ENCODE data around the gene CHST7. TPM values are rescaled to one million over a fixed set of nuclear protein-coding genes. Genes with fewer than 3 reads are reported as not detected.

The CHST7 gene
- total and polyA plus RNA-seq, 10 of the 15 experiments (the other 5 are each of a cell fraction or from before 2014, with no cell fraction given): 0.58 to 11.0 (median 5.4) TPM

- no peak for TF ChIP-seq PAX8 (IDR thresholded peaks at IDR 0.05)
- peak; percentile 79; the same call in 1 of the 2 replicates for TF ChIP-seq CBFB (IDR thresholded peaks at IDR 0.05; ENCODE audit: low read depth)
- no peak for TF ChIP-seq NFYB (IDR thresholded peaks at IDR 0.05; ENCODE audit: insufficient read depth, low read depth, low read length)
- TF ChIP-seq TCF3 (IDR thresholded peaks at IDR 0.05; ENCODE audit: borderline replicate concordance, insufficient read depth, low read depth, low read length): 0 out of 2 replicates have a peak, but pooled peaks have one; percentile 53
- TF ChIP-seq CBX3 (IDR thresholded peaks at IDR 0.05; ENCODE audit: borderline replicate concordance, low read depth): no peak
- TF ChIP-seq TARDBP (IDR thresholded peaks at IDR 0.05; ENCODE audit: borderline replicate concordance): no peak
- TF ChIP-seq MEF2A (IDR thresholded peaks at IDR 0.05; ENCODE audit: insufficient read depth, low read depth, low read length): peak; percentile 84; the same call in 1 of the 2 replicates
- TF ChIP-seq CEBPB (IDR thresholded peaks at IDR 0.05; ENCODE audit: borderline replicate concordance in 1 of 2, low read depth in 2 of 2, low read length in 2 of 2): peak in 1 of 2 experiments; percentile 79; a peak in 1 of 4 replicates
- TF ChIP-seq NR2F1 (conservative IDR thresholded peaks at IDR 0.05): peak; percentile 99
- TF ChIP-seq STAT1 (conservative IDR thresholded peaks at IDR 0.05): no peak
- TF ChIP-seq JUND (IDR thresholded peaks at IDR 0.05; ENCODE audit: low read depth, low read length): 0 out of 2 replicates have a peak, but pooled peaks have one; percentile 39
These were observed 64.4 kb downstream of the CHST7 start (continued) for GRCh38 chrX:46637938-46638337.

- Histone ChIP-seq H3K4me1 (ENCODE audit: control insufficient read depth, insufficient read depth, low read length) (peaks cover 9% of the 10 kb centered on the region), H4K20me1 (ENCODE audit: control insufficient read depth, insufficient read depth) (no peaks in the 10 kb centered on the region; the same call in 1 of the 2 replicates), H3K27me3 (replicated peaks in 1 of 2; ENCODE audit: control insufficient read depth in 2 of 2, insufficient read depth in 2 of 2, low read length in 1 of 2) (no peaks in the 10 kb centered on the region), H3K36me3 (ENCODE audit: control insufficient read depth in 2 of 2, insufficient read depth in 2 of 2, low read length in 1 of 2) (peaks cover 0 to 7% of the 10 kb centered on the region in 2 experiments; a peak in 2 of 4 replicates), H3K9ac (ENCODE audit: control insufficient read depth, insufficient read depth, low read length) (no peak overlapping the region), H3K4me2 (ENCODE audit: control insufficient read depth, insufficient read depth) (no peak overlapping the region), H3K79me2 (ENCODE audit: control insufficient read depth, insufficient read depth, low read length) (no peaks in the 10 kb centered on the region), H2AFZ (ENCODE audit: control insufficient read depth, low read depth, low read length) (no peak overlapping the region), H3K27ac (ENCODE audit: control insufficient read depth, insufficient read depth) (no peak overlapping the region), H3K4me3 (no peak overlapping the region), H3K9me3 (replicated peaks; ENCODE audit: control insufficient read depth, insufficient read depth, low read length) (no peaks in the 10 kb centered on the region)
- no peak for DNase-seq (ENCODE audit: low read depth, low spot score)
- BruUV-seq (replicated peaks): no TSS peak
- WGBS (ENCODE audit: insufficient coverage, insufficient replicate concordance, low lambda C conversion rate, missing lambda C conversion rate): 37% methylated on average over 4 of the region's 4 CpGs
- no peak for FAIRE-seq
- ChIA-PET POLR2A (interaction anchor here (0.6 to 1.7 kb wide), 3 partner anchors 13 to 440 kb away, joined by 3 to 5 read pairs (median 3); no protein-coding TSS in a partner anchor), SMC1A (ENCODE audit: uncharacterized antibody, unreplicated experiment) (interaction anchor here (0.7 to 2.5 kb wide), 18 partner anchors 12 to 261 kb away, joined by 3 to 11 read pairs (median 4); no protein-coding TSS in a partner anchor), CTCF (interaction anchor here (0.7 to 4.0 kb wide), 23 partner anchors 10 to 260 kb away, joined by 3 to 21 read pairs (median 5); no protein-coding TSS in a partner anchor), RAD21 (ENCODE audit: unreplicated experiment) (interaction anchor here (0.6 to 2.0 kb wide), 13 partner anchors 12 to 234 kb away, joined by 3 to 17 read pairs (median 6); no protein-coding TSS in a partner anchor)
- peak; percentile 69 for ATAC-seq
- intact Hi-C loops (cut with micrococcal nuclease; ENCODE audit: unreplicated experiment) (loop anchor here (2.0 kb wide), 3 partner anchors 87 to 261 kb away; no protein-coding TSS in a partner anchor), in situ Hi-C loops (cut with MboI) (no loop called here)
- TF ChIP-seq PAX5 (IDR thresholded peaks at IDR 0.05; ENCODE audit: borderline replicate concordance, low read depth, low read length) (no peak), ZZZ3 (IDR thresholded peaks at IDR 0.05; ENCODE audit: control insufficient read depth, insufficient read length, low read depth) (no peak), ELK1 (IDR thresholded peaks at IDR 0.05; ENCODE audit: low read depth, low read length) (no peak), RAD21 (IDR thresholded peaks at IDR 0.05; ENCODE audit: insufficient read depth, low read depth, low read length) (peak; percentile 52; the same call in 1 of the 2 replicates), CREB1 (IDR thresholded peaks at IDR 0.05; ENCODE audit: low read depth) (no peak), CUX1 (IDR thresholded peaks at IDR 0.05; ENCODE audit: insufficient replicate concordance, low read depth, low read length) (no peak), BCL11A (IDR thresholded peaks at IDR 0.05; ENCODE audit: low read depth, low read length) (no peak)
These were observed 68.6 kb downstream of the CHST7 start for GRCh38 chrX:46642145-46642544.

Measured in GM12878 (cell line).